Ascending aorta (tissue), 2 donors: ENCODE results near the gene STK17A. TPM values are rescaled to one million over a fixed set of nuclear protein-coding genes. Genes with fewer than 3 reads are reported as not detected.

Experiments used
- DNase-seq, 2 donors: peaks; one replicate each; pipeline ENCODE4 v3.0.0-alpha.2; 2019; ENCODE audit warnings: low spot score in 2 of 2
- H3K27ac ChIP-seq, 2 donors: fragments of 200-600 bp; sonication (generic); one replicate each; pipeline ENCODE4 v1.5.1; 2016 to 2017; ENCODE audit warnings: mild to moderate bottlenecking in 1 of 2
- H3K27me3 ChIP-seq: fragments of 200-600 bp; sonication (generic); one replicate; pipeline ENCODE4 v1.5.1; 2017
- H3K36me3 ChIP-seq, 2 donors: fragments of 200-600 bp; sonication (generic); one replicate each; pipeline ENCODE4 v1.5.1; 2016
- H3K4me1 ChIP-seq, 2 donors: fragments of 200-600 bp; sonication (generic); one replicate each; pipeline ENCODE4 v1.5.1; 2016 to 2017; ENCODE audit warnings: mild to moderate bottlenecking in 1 of 2
- H3K4me3 ChIP-seq, 2 donors: fragments of 200-600 bp; sonication (generic); one replicate each; pipeline ENCODE4 v1.5.1; 2016 to 2017; ENCODE audit warnings: mild to moderate bottlenecking in 1 of 2
- H3K9me3 ChIP-seq, 2 donors: fragments of 200-600 bp; sonication (generic); one replicate each; pipeline ENCODE4 v1.5.1; 2016
- CTCF ChIP-seq, 3 experiments: fragments of 200-600 bp in 2 of 3; fragments of 450-650 bp in 1 of 3; sonication (generic) in 2 of 3; IDR thresholded peaks; one replicate each; pipeline ENCODE4 v1.5.1; 2016 to 2019; ENCODE audit warnings: antibody characterized with exemption in 3 of 3, mild to moderate bottlenecking in 1 of 3, moderate library complexity in 1 of 3
- intact Hi-C: fragments of 100-400 bp; cut with DNase I; formaldehyde crosslinking; loops from one replicate; pipeline ENCODE4 v1.15.1; 2023
- total RNA-seq: library from RNA; depleted of rRNA; stranded (reverse); fragments of >200 nt; gene quantifications from one replicate; pipeline ENCODE4 v1.1.0, GENCODE V29; 2016

STK17A gene
- total RNA-seq, 1 donor from 2014 or later, result 9.6 TPM

- Histone ChIP-seq H3K4me1 (no peaks in the 10 kb centered on the region), H3K27ac (no peak overlapping the region), H3K9me3 (no peaks in the 10 kb centered on the region), H3K36me3 (no peaks in the 10 kb centered on the region), H3K4me3 (no peak overlapping the region), H3K27me3 (no peaks in the 10 kb centered on the region)
- intact Hi-C loops, result no loop called here
- no peak for DNase-seq
- no peak for TF ChIP-seq CTCF (IDR thresholded peaks at IDR 0.05)
These were observed 30.8 kb upstream of the STK17A start for GRCh38 chr7:43552122-43552521.

GRCh38 chr7:43553999-43554398, 28.9 kb upstream of the STK17A start:
- Histone ChIP-seq H3K4me1 (no peaks in the 10 kb centered on the region), H3K27me3 (no peaks in the 10 kb centered on the region), H3K9me3 (no peaks in the 10 kb centered on the region), H3K4me3 (no peak overlapping the region), H3K27ac (no peak overlapping the region), H3K36me3 (no peaks in the 10 kb centered on the region)
- no peak for TF ChIP-seq CTCF (IDR thresholded peaks at IDR 0.05)
- DNase-seq, result no peak
- intact Hi-C loops, result no loop called here

- no peaks in the 10 kb centered on the region for H3K9me3 ChIP-seq
- H3K4me3 ChIP-seq, result no peak overlapping the region
- no peak for DNase-seq
- H3K36me3 ChIP-seq, result no peaks in the 10 kb centered on the region
- H3K27ac ChIP-seq, result no peak overlapping the region
- no peak for TF ChIP-seq CTCF (IDR thresholded peaks at IDR 0.05)
- no peaks in the 10 kb centered on the region for H3K27me3 ChIP-seq
- H3K4me1 ChIP-seq, result no peaks in the 10 kb centered on the region
- intact Hi-C loops, result no loop called here
These were observed 28.5 kb upstream of the STK17A start for GRCh38 chr7:43554423-43554822.

- Histone ChIP-seq H3K9me3 (no peaks in the 10 kb centered on the region), H3K27me3 (no peaks in the 10 kb centered on the region), H3K36me3 (no peaks in the 10 kb centered on the region), H3K4me3 (no peak overlapping the region), H3K4me1 (no peaks in the 10 kb centered on the region), H3K27ac (no peak overlapping the region)
- intact Hi-C loops, result no loop called here
- no peak for TF ChIP-seq CTCF (IDR thresholded peaks at IDR 0.05)
- DNase-seq, result no peak
These were observed 24.9 kb upstream of the STK17A start for GRCh38 chr7:43557831-43558495.

GRCh38 chr7:43559171-43559945, 23.6 kb upstream of the STK17A start:
- intact Hi-C loops, result no loop called here
- Histone ChIP-seq H3K9me3 (no peaks in the 10 kb centered on the region), H3K4me3 (no peak overlapping the region), H3K27ac (no peak overlapping the region), H3K36me3 (no peaks in the 10 kb centered on the region), H3K27me3 (no peaks in the 10 kb centered on the region), H3K4me1 (no peaks in the 10 kb centered on the region)
- no peak for DNase-seq
- TF ChIP-seq CTCF (IDR thresholded peaks at IDR 0.05), result no peak
